HCT116 (cell line): ENCODE measurements around the gene GSTO2. TPM values are rescaled to one million over a fixed set of nuclear protein-coding genes. Genes with fewer than 3 reads are reported as not detected.

Experiments used
- ATAC-seq: fragments of 200-7000 bp; cut with Tn5 transposase; 2 replicates; pipeline ENCODE4 v1.9.1; 2020; ENCODE audit warnings: mild to moderate bottlenecking, moderate library complexity
- BruUV-seq: library from RNA; stranded (reverse); fragments of 400-500 nt; replicated peaks from 2 replicates; lab custom pipeline; 2021; lab: Mats Ljungman, UMichigan
- CTCF ChIA-PET: fragments of 300-600 bp; sonication (Branson Sonifier 250); formaldehyde crosslinking; loops from one replicate; lab custom pipeline; 2021; ENCODE audit warnings: antibody characterized with exemption; lab: Charles Lee
- POLR2A ChIA-PET: fragments of 300-600, 350-600 bp; sonication (Branson Sonifier 250); formaldehyde crosslinking; loops from one replicate; lab custom pipeline; 2021; ENCODE audit warnings: antibody characterized with exemption; lab: Charles Lee
- RAD21 ChIA-PET, 2 experiments: fragments of 300-600 bp; sonication (Branson Sonifier 250); formaldehyde crosslinking; loops; one replicate each; lab custom pipeline; 2023; ENCODE audit warnings: low total read pairs in 2 of 2; ENCODE audit not compliant: uncharacterized antibody in 2 of 2, unreplicated experiment in 2 of 2, low non-redundant PET in 1 of 2; lab: Charles Lee
- DNase-seq: peaks from one replicate; pipeline ENCODE4 v3.0.0-alpha.2; 2010; ENCODE audit warnings: low read depth, low spot score
- H2AFZ ChIP-seq: fragments of 200-600 bp; shearing (Covaris generic), sonication (generic); 2 replicates; pipeline ENCODE4 v1.6.1; 2017; ENCODE audit warnings: low read depth, mixed run types, mixed read lengths, antibody characterized with exemption, low read length; ENCODE audit not compliant: poor library complexity, severe bottlenecking
- H3K27ac ChIP-seq: 2 replicates; pipeline ENCODE4 v1.5.1; 2012; ENCODE audit warnings: low read depth, low read length
- H3K27me3 ChIP-seq: fragments of 200-600 bp; sonication (generic); 2 replicates; pipeline ENCODE4 v1.6.1; 2016; ENCODE audit warnings: mixed run types, low read length, mixed read lengths; ENCODE audit not compliant: insufficient read depth
- H3K36me3 ChIP-seq, 2 experiments: fragments of 200-500 bp in 1 of 2; fragments of 200-600 bp in 1 of 2; sonication (Bioruptor generic) in 1 of 2; sonication (generic) in 1 of 2; 2 replicates each; pipeline versions ENCODE4 v1.5.1 to v1.6.1; 2014 to 2016; ENCODE audit warnings: low read length in 2 of 2, inconsistent platforms in 1 of 2, mixed read lengths in 1 of 2, mixed run types in 1 of 2; ENCODE audit not compliant: insufficient read depth in 2 of 2, control insufficient read depth in 1 of 2
- H3K4me1 ChIP-seq, 2 experiments: fragments of 200-600 bp in 1 of 2; sonication (generic) in 1 of 2; 2 replicates each; pipeline versions ENCODE4 v1.5.1 to v1.6.1; 2012 to 2017; ENCODE audit warnings: low read length in 2 of 2, inconsistent platforms in 1 of 2, mild to moderate bottlenecking in 1 of 2, mixed read lengths in 1 of 2, mixed run types in 1 of 2, moderate library complexity in 1 of 2; ENCODE audit not compliant: insufficient read depth in 2 of 2, control insufficient read depth in 1 of 2
- H3K4me2 ChIP-seq: fragments of 200-600 bp; sonication (generic); 2 replicates; pipeline ENCODE4 v1.6.1; 2017; ENCODE audit warnings: mixed run types, low read length, mixed read lengths
- H3K4me3 ChIP-seq, 2 experiments: fragments of 200-600 bp in 1 of 2; sonication (generic) in 1 of 2; replicated peaks in 1 of 2; 2 replicates each; pipeline ENCODE4 v1.5.1; 2011 to 2016; ENCODE audit warnings: low read length in 2 of 2, control low read depth in 1 of 2, low read depth in 1 of 2, mild to moderate bottlenecking in 1 of 2, mixed read lengths in 1 of 2, mixed run types in 1 of 2
- H3K79me2 ChIP-seq: fragments of 200-600 bp; sonication (generic); 2 replicates; pipeline ENCODE4 v1.6.1; 2017; ENCODE audit warnings: mild to moderate bottlenecking, mixed run types, low read length, moderate library complexity, mixed read lengths; ENCODE audit not compliant: insufficient read depth
- H3K9ac ChIP-seq: fragments of 200-600 bp; sonication (generic); 2 replicates; pipeline ENCODE4 v1.6.1; 2016; ENCODE audit warnings: low read length, mixed read lengths
- H3K9me2 ChIP-seq: fragments of 200-600 bp; sonication (generic), shearing (Covaris generic); 2 replicates; pipeline ENCODE4 v1.6.1; 2017; ENCODE audit warnings: mixed run types, mild to moderate bottlenecking, moderate library complexity; ENCODE audit not compliant: insufficient read depth
- H3K9me3 ChIP-seq, 2 experiments: fragments of 200-500 bp in 1 of 2; fragments of 200-600 bp in 1 of 2; sonication (Bioruptor generic) in 1 of 2; sonication (generic) in 1 of 2; 2 replicates each; pipeline ENCODE4 v1.6.1; 2014 to 2017; ENCODE audit warnings: low read length in 2 of 2, mixed read lengths in 2 of 2, inconsistent platforms in 1 of 2, low read depth in 1 of 2, mild to moderate bottlenecking in 1 of 2, mixed run types in 1 of 2, moderate library complexity in 1 of 2; ENCODE audit not compliant: control insufficient read depth in 1 of 2, insufficient read depth in 1 of 2
- H4K20me1 ChIP-seq: fragments of 200-600 bp; sonication (generic), shearing (Covaris generic); 2 replicates; pipeline ENCODE4 v1.6.1; 2017; ENCODE audit warnings: mixed run types, mild to moderate bottlenecking, moderate library complexity; ENCODE audit not compliant: insufficient read depth
- ATF3 ChIP-seq: IDR thresholded peaks from 2 replicates; pipeline ENCODE4 v1.6.1; 2012
- CBX3 ChIP-seq: IDR thresholded peaks from 2 replicates; pipeline ENCODE4 v1.6.1; 2012; ENCODE audit warnings: low read depth
- CEBPB ChIP-seq: IDR thresholded peaks from 2 replicates; pipeline ENCODE4 v1.6.1; 2012; ENCODE audit warnings: low read depth
- CTCF ChIP-seq, 3 experiments: fragments of 200-600 bp in 1 of 3; sonication (generic) in 1 of 3; IDR thresholded peaks in 2 of 3; conservative IDR thresholded peaks in 1 of 3; 2 replicates each; pipeline ENCODE4 v1.5.1; 2012 to 2017; ENCODE audit warnings: low read depth in 2 of 3, low read length in 2 of 3, antibody characterized with exemption in 1 of 3, borderline replicate concordance in 1 of 3, control low read depth in 1 of 3, mild to moderate bottlenecking in 1 of 3, mixed read lengths in 1 of 3, mixed run types in 1 of 3, moderate library complexity in 1 of 3; ENCODE audit not compliant: insufficient read depth in 1 of 3
- EGR1 ChIP-seq: IDR thresholded peaks from 2 replicates; pipeline ENCODE4 v1.6.1; 2012; ENCODE audit warnings: low read depth
- ELF1 ChIP-seq: IDR thresholded peaks from 2 replicates; pipeline ENCODE4 v1.6.1; 2012; ENCODE audit warnings: low read depth, borderline replicate concordance
- EZH2 ChIP-seq: fragments of 200-600 bp; sonication (generic); IDR thresholded peaks from 2 replicates; pipeline ENCODE4 v1.6.1; 2017; ENCODE audit warnings: antibody characterized with exemption, mixed run types
- EZH2phosphoT487 ChIP-seq: fragments of 200-600 bp; IDR thresholded peaks from 2 replicates; pipeline ENCODE4 v1.6.1; 2018; ENCODE audit warnings: antibody characterized with exemption, borderline replicate concordance
- JUND ChIP-seq: IDR thresholded peaks from 2 replicates; pipeline ENCODE4 v1.6.1; 2012
- MAX ChIP-seq: IDR thresholded peaks from 2 replicates; pipeline ENCODE4 v1.6.1; 2012
- SIN3A ChIP-seq: IDR thresholded peaks from 2 replicates; pipeline ENCODE4 v1.6.1; 2012; ENCODE audit warnings: low read depth
- SP1 ChIP-seq: IDR thresholded peaks from 2 replicates; pipeline ENCODE4 v1.6.1; 2012; ENCODE audit warnings: low read depth
- SRF ChIP-seq: IDR thresholded peaks from 2 replicates; pipeline ENCODE4 v1.6.1; 2012; ENCODE audit warnings: low read depth
- TCF7L2 ChIP-seq: IDR thresholded peaks from 2 replicates; pipeline ENCODE4 v1.7.0; 2011; ENCODE audit warnings: borderline replicate concordance, inconsistent platforms; ENCODE audit not compliant: insufficient read depth, insufficient read length; ENCODE audit errors: extremely low read depth
- YY1 ChIP-seq: IDR thresholded peaks from 2 replicates; pipeline ENCODE4 v1.6.1; 2011; ENCODE audit warnings: low read length, low read depth, moderate library complexity, mild to moderate bottlenecking; ENCODE audit not compliant: insufficient replicate concordance; ENCODE audit errors: extremely low read depth
- ZBTB33 ChIP-seq: IDR thresholded peaks from 2 replicates; pipeline ENCODE4 v1.6.1; 2011; ENCODE audit warnings: mild to moderate bottlenecking, low read length, moderate library complexity; ENCODE audit not compliant: insufficient replicate concordance; ENCODE audit errors: extremely low read depth
- ZFX ChIP-seq: fragments of 450-650 bp; IDR thresholded peaks from 2 replicates; pipeline ENCODE4 v1.6.1; 2017
- ZNF274 ChIP-seq: fragments of 200-500 bp; sonication (Bioruptor generic); IDR thresholded peaks from 2 replicates; pipeline ENCODE4 v1.6.1; 2014; ENCODE audit warnings: mild to moderate bottlenecking, low read depth, low read length, inconsistent platforms
- intact Hi-C: fragments of 100-400 bp; cut with micrococcal nuclease; formaldehyde crosslinking; loops from 2 replicates; pipeline ENCODE4 v1.10.0; 2022
- total RNA-seq: library from RNA; stranded (reverse); gene quantifications from one replicate; pipeline ENCODE4 v1.2.1, GENCODE V29; 2021; ENCODE audit not compliant: unreplicated experiment

Gene GSTO2
- total RNA-seq, 1 experiment from 2014 or later = 115 TPM

GRCh38 chr10:104240078-104240477 lies 28.9 kb upstream of the GSTO2 start:
- DNase-seq = no peak
- Histone ChIP-seq H3K9ac (no peak overlapping the region), H2AFZ (no peak overlapping the region), H4K20me1 (no peaks in the 10 kb centered on the region), H3K4me1 (no peaks in the 10 kb centered on the region), H3K36me3 (no peaks in the 10 kb centered on the region), H3K27me3 (no peaks in the 10 kb centered on the region), H3K9me3 (no peaks in the 10 kb centered on the region), H3K27ac (no peak overlapping the region), H3K4me3 (no peak overlapping the region), H3K4me2 (no peak overlapping the region), H3K9me2 (no peaks in the 10 kb centered on the region), H3K79me2 (no peaks in the 10 kb centered on the region)
- intact Hi-C loops = no loop called here
- peak; percentile 22; the same call in 1 of the 2 replicates for ATAC-seq
- ChIA-PET CTCF (no interaction called here), POLR2A (no interaction called here), RAD21 (no interaction called here)
- no TSS peak for BruUV-seq
- TF ChIP-seq SIN3A (no peak), ZBTB33 (no peak), SP1 (no peak), EGR1 (no peak), CEBPB (no peak), CTCF (IDR thresholded peaks at IDR 0.05 in 2 of 3, conservative IDR thresholded peaks at IDR 0.05 in 1 of 3; ENCODE audit: borderline replicate concordance in 1 of 3, insufficient read depth in 1 of 3, low read depth in 2 of 3, low read length in 2 of 3) (no peak), ZFX (no peak), TCF7L2 (no peak), CBX3 (no peak), SRF (no peak), ZNF274 (no peak), EZH2phosphoT487 (no peak), ATF3 (no peak), ELF1 (no peak), YY1 (no peak), MAX (no peak), JUND (no peak), EZH2 (no peak)
